Lower leg skin (tissue), 4 donors: ENCODE measurements around the gene PSPN. TPM values are rescaled to one million over a fixed set of nuclear protein-coding genes. Genes with fewer than 3 reads are reported as not detected.
"Not testable (repeated sequence)": the region's sequence is repeated elsewhere in the genome, so short reads cannot be mapped to it uniquely, and the experiment has no call there.

Source experiments
- DNase-seq, 2 donors: peaks; one replicate each; pipeline ENCODE4 v3.0.0-alpha.2; 2019; ENCODE audit warnings: low spot score in 2 of 2
- H3K4me3 ChIP-seq: fragments of 200-600 bp; sonication (generic); 2 replicates; pipeline ENCODE4 v1.5.1; 2017; ENCODE audit warnings: mild to moderate bottlenecking, low read depth; ENCODE audit not compliant: poor library complexity, severe bottlenecking
- POLR2A ChIP-seq, 2 donors: fragments of 450-650 bp; IDR thresholded peaks; one replicate each; pipeline ENCODE4 v1.6.1; 2016 to 2017; ENCODE audit warnings: antibody characterized with exemption in 2 of 2, mild to moderate bottlenecking in 1 of 2, moderate library complexity in 1 of 2
- WGBS, 2 donors: methylation state at CpG; one replicate each; pipeline ENCODE4 v1.1.5; 2018; 5-methylcytosine and 5-hydroxymethylcytosine counted together
- intact Hi-C: fragments of 100-400 bp; cut with DNase I; formaldehyde crosslinking; loops from one replicate; pipeline ENCODE4 v1.15.0; 2023; ENCODE audit warnings: low total_unique reads
- total RNA-seq, 4 donors: library from RNA; depleted of rRNA; stranded (reverse); fragments of >200 nt; gene quantifications; one replicate each; pipeline ENCODE4 v1.1.0, GENCODE V29; 2016
- TF ChIP-seq, protein P1 (sequence below), 3 donors: fragments of 450-650 bp; IDR thresholded peaks; one replicate each; pipeline ENCODE4 v1.5.1; 2016; ENCODE audit warnings: antibody characterized with exemption in 3 of 3, mild to moderate bottlenecking in 3 of 3, moderate library complexity in 2 of 3

Gene PSPN
- total RNA-seq, 4 donors from 2014 or later: 0.47 to 0.68 (median 0.62) TPM

DNA sequence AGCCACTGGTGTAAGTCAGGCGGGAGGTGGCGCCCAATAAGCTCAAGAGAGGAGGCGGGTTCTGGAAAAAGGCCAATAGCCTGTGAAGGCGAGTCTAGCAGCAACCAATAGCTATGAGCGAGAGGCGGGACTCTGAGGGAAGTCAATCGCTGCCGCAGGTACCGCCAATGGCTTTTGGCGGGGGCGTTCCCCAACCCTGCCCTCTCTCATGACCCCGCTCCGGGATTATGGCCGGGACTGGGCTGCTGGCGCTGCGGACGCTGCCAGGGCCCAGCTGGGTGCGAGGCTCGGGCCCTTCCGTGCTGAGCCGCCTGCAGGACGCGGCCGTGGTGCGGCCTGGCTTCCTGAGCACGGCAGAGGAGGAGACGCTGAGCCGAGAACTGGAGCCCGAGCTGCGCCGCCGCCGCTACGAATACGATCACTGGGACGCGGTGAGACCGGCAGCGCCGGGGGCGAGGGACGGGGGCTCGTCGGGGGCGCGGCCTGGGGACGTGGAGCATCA, 3.1 kb downstream of the PSPN start, which contains the start of gene ALKBH7:
Gene ALKBH7 (plus strand): TSS at position 201 of the 502 bp plus-strand sequence. CDS start 27 bp downstream, at position 228.
- no peak for TF ChIP-seq POLR2A (IDR thresholded peaks at IDR 0.05)
- TF ChIP-seq, protein P1, sequence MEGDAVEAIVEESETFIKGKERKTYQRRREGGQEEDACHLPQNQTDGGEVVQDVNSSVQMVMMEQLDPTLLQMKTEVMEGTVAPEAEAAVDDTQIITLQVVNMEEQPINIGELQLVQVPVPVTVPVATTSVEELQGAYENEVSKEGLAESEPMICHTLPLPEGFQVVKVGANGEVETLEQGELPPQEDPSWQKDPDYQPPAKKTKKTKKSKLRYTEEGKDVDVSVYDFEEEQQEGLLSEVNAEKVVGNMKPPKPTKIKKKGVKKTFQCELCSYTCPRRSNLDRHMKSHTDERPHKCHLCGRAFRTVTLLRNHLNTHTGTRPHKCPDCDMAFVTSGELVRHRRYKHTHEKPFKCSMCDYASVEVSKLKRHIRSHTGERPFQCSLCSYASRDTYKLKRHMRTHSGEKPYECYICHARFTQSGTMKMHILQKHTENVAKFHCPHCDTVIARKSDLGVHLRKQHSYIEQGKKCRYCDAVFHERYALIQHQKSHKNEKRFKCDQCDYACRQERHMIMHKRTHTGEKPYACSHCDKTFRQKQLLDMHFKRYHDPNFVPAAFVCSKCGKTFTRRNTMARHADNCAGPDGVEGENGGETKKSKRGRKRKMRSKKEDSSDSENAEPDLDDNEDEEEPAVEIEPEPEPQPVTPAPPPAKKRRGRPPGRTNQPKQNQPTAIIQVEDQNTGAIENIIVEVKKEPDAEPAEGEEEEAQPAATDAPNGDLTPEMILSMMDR (IDR thresholded peaks at IDR 0.05): no peak
- intact Hi-C loops: no loop called here
- peak; percentile 99 to 100 for DNase-seq
- peak within 1 kb of the TSS; percentile 80 for H3K4me3 ChIP-seq
- 0 to 3% methylated on average over 9 to 40 of the region's 47 CpGs for WGBS, 2 donors

DNA sequence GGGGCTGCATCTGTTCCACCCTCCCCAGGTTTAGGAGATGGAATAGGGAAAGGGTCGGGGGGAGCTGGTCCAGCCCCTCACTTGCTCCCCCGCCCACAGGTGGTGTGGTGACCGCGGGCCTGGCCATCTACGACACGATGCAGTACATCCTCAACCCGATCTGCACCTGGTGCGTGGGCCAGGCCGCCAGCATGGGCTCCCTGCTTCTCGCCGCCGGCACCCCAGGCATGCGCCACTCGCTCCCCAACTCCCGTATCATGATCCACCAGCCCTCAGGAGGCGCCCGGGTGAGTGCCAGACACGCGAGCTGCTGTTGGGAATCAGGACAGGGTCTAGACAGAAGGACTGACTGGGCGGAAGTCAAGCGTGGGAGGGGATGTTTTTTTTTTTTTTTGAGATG, 11.4 kb downstream of the PSPN start:
- 94 to 98% methylated on average over 21 of the region's 21 CpGs for WGBS, 2 donors
- intact Hi-C loops: no loop called here
- no peak overlapping the region for H3K4me3 ChIP-seq
- DNase-seq: no peak
- TF ChIP-seq, protein P1 (IDR thresholded peaks at IDR 0.05): no peak
- TF ChIP-seq POLR2A (IDR thresholded peaks at IDR 0.05): no peak

DNA sequence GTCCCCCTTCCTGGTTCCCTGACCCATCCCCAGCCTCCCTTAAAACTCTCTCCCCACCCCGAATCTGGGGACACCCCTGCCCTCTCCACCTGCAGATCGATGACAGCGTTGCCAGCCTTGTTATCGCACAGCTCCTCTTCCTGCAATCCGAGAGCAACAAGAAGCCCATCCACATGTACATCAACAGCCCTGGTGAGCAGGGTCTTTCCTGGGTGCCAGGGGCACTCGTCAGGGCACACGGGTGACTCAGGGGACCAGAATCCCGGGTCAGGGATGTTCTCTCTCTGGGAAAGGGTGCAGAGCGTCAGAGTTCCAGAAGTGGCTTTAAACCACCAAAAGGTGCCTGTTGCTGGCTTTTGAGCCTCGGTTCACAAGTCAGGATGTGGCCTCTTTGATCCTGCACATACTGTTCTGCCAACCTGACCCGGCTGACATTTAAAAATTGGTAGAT, 13.4 kb downstream of the PSPN start:
- WGBS, 2 donors: 18 to 26% methylated on average over 11 of the region's 11 CpGs
- peak overlapping the region; percentile 56 for H3K4me3 ChIP-seq
- no peak for TF ChIP-seq POLR2A (IDR thresholded peaks at IDR 0.05)
- TF ChIP-seq, protein P1 (IDR thresholded peaks at IDR 0.05): no peak
- intact Hi-C loops: no loop called here
- DNase-seq: no peak

DNA sequence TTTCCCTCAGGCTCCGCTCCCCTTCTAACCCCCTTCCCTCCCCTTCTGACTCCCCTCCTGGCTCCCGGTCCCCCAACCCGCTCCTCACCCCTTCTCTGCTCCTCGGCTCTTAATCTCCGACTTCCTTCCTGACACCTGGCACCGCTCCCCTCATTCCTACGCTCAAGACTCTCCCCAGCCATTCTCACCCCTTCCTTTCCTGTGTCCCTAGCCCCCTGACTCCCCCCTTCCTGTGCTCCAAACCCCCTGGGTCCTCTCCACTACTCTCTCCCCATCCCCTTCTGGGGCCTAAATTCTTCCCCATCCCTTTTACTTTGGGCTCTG, 13.7 kb downstream of the PSPN start:
- DNase-seq: no peak
- intact Hi-C loops: no loop called here
- WGBS, 2 donors: 0 to 3% methylated on average over 7 of the region's 7 CpGs
- peak overlapping the region; percentile 56 for H3K4me3 ChIP-seq
- TF ChIP-seq, protein P1 (IDR thresholded peaks at IDR 0.05): no peak
- no peak for TF ChIP-seq POLR2A (IDR thresholded peaks at IDR 0.05)

DNA sequence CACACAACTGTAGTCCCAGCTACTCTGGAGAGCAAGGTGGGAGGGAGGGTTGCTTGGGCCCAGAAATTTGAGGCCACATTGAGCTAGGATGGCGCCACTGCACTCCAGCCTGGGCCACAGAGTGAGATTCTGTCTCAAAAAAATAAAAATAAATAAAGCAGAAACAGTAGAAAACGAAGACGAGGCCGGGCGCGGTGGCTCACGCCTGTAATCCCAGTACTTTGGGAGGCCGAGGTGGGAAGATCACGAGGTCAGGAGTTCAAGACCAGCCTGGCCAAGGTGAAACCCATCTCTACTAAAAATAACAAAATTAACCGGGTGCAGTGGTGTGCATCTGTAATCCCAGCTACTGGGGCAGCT, 14.9 kb downstream of the PSPN start:
- DNase-seq, intact Hi-C loops, H3K4me3 ChIP-seq: not testable (repeated sequence)
- WGBS, 2 donors: 91 to 96% methylated on average over 10 of the region's 10 CpGs

DNA sequence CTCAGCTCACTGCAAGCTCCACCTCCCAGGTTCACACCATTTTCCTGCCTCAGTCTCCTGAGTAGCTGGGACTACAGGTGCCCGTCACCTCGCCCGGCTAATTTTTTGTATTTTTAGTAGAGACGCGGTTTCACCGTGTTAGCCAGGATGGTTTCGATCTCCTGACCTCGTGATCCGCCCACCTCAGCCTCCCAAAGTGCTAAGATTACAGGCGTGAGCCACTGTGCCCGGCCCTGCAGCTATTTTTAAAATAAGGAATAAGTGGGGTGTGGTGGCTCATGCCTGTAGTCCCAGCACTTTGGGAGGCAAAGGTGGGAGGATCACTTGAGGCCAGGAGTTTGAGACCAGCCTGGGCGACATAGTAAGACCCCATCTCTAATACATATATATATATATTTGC, 15.3 kb downstream of the PSPN start:
- intact Hi-C loops, DNase-seq, H3K4me3 ChIP-seq: not testable (repeated sequence)
- 94 to 95% methylated on average over 12 of the region's 12 CpGs for WGBS, 2 donors

DNA sequence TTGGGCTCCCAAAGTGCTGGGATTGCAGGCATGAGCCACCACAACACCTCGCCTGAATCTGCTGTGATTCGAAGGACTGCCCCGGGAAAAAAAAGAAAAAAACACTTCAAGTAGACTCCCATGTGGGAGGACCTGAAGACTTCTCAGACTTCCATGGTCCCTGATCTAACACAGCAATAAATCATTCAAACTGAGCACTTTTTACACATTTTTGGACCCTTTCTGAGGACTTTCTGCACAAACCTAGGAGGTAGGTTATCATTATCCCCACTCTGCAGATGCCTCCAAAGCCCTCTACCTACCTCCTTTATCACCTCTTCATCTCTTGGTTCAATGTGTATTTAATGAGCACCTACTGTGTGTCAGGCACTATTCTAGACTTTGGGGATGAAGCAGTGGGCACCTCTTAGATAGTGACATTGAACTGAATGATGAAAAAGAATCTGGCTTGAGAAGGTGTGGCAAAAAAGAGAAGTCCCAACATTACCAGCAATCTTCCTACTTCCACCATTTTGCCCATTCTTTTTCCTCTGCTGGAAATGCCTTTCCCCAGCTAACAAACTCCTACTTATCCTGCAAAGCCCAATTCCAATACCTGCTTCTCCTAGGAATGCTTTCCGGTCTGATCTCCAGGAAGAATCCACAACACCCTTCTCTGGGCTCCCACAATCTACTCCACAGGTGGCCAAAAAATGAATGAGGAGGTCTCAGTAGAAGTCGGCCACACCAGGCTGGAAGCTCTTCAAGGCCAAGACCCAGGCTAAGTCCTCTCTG, 16.0 kb downstream of the PSPN start:
- no peak overlapping the region for H3K4me3 ChIP-seq
- intact Hi-C loops: no loop called here
- WGBS, 2 donors: 85% methylated on average over 5 of the region's 5 CpGs
- no peak for DNase-seq
- no peak for TF ChIP-seq POLR2A (IDR thresholded peaks at IDR 0.05)
- TF ChIP-seq, protein P1 (IDR thresholded peaks at IDR 0.05): no peak
